Hematopoietic multipotent progenitor cell treated with erythropoietin and hydrocortisone succinate and interleukin-3 and kit ligand, for 4 days (in vitro differentiated cells): ENCODE results near the gene ACSL4.
"Not testable (repeated sequence)": the region's sequence is repeated elsewhere in the genome, so short reads cannot be mapped to it uniquely, and the experiment has no call there.

Experiments
- DNase-seq: peaks from one replicate; pipeline ENCODE4 v3.0.0-alpha.2; 2015

Gene ACSL4

GRCh38 chrX:109732807-109733612 is at the start of gene ACSL4:
Gene ACSL4 (minus strand): TSS chrX:109733257. CDS start chrX:109683363, 49,894 bp downstream.
- peak; percentile 93 for DNase-seq

GRCh38 chrX:109777749-109778148 is 44.7 kb upstream of the ACSL4 start:
- DNase-seq, result no peak

- DNase-seq, result no peak
These were observed 43.9 kb upstream of the ACSL4 start for GRCh38 chrX:109776986-109777385.

DNA sequence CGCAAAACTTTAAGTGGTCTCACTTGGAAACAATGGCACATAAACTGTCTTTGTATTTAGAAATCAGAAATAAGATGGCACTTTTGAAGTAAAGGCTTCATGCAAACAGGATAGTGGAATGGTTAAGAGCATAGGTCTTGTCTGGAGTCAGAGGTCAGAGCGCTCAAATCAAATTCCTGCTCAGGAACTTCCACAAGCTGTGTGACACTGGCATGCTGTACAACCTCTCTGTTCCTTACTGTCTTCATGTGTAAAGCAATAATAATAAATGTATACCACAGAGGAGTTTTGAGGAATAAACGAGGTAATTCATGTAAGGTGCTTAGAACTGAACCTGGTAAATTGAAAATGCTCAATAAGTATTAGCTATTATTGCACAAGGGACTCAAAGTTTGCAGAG is 43.4 kb upstream of the ACSL4 start:
- DNase-seq, result no peak

GRCh38 chrX:109775386-109775785 is 42.3 kb upstream of the ACSL4 start:
- DNase-seq, result peak; percentile 53

GRCh38 chrX:109774706-109775105 is 41.6 kb upstream of the ACSL4 start:
- peak; percentile 78 for DNase-seq

- DNase-seq, result no peak
These were observed 41.1 kb upstream of the ACSL4 start for GRCh38 chrX:109774136-109774535.

DNA sequence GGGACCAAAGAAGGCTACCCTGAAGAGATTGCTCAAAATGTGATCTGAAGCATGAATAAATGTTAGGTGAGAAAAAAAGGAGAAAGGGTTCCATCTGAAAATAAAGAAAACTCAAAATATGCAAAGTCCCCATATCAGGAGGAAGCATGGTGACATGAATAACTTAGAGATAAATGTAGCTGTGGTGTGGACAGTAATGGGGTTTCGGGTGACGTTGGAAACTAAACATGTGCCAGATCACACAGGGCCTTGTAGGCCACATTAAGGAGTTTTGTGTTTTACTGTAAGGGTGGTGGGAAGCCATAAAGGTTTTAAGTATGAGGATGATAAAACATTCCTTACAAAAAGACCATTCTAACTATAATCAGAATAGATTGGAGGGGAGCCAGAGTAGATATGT is 40.3 kb upstream of the ACSL4 start:
- peak; percentile 85 for DNase-seq

DNA sequence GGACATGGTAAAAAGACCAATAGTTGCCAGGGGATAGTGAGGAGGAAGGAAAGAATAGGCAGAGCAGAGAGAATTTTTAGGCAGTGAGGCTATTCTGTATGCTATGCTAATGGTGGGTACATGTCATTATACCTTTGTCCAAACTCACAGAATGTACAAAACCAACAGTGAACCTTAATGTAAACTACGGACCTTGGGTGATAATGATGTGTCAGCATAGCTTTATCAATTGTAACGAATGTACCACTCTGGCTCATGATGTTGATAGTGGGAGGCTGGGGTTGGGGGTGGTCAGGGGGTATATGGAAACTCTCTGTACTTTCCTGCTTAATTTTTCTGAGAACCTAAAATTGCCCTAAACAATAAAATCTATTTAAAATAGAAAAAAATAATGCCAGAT is 37.7 kb upstream of the ACSL4 start:
- no peak for DNase-seq

DNA sequence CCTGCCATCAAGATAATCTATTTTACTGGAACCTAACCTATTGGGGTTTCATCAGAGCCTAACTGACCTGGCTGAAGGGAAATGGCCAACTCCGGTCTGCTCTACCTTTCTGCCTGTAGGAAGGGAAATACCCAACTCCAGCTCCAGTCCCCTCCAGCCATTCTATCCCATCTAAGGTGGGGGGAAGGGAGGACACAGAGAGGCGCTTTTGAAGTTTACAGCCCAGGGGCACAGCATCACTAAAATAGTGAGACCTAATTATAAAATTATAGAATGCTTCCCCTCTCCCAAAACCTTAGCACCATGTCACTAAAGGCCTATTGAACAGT is 27.8 kb upstream of the ACSL4 start:
- DNase-seq, result no peak

DNA sequence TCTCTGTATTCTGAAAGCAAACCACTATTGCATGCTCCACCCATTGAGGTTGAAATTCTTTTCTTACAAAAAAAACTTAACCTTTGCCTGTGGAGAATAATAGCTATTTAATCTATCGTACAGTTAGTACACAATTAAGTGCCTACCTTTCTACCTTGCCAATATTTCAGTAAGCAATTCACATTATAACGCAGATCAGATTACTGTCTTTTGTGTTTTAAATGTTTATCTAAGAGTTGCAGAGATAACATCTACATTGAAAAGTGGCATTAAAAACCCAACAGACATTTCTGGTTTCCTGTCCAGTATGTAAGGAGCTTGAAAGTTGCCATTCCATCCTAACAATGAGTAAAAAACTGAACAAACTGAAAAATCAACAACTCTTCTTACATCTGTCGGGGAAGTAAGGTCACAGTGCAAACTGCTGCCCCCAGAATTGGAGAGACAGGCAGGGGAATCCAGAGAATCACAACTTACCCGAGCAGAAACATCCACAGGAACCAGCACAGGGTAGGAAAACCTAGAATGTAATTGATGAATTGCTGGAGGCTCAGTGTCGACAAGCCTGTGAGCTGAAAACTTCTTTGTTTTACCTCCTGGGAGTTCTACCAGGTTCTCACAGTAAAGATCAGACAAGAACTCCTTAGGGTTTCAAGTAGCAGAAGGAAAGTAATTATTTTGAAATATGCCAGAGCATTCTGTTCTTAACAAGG is 27.3 kb upstream of the ACSL4 start:
- DNase-seq, result no peak

GRCh38 chrX:109753256-109753655 is 20.2 kb upstream of the ACSL4 start:
- DNase-seq, result no peak

DNA sequence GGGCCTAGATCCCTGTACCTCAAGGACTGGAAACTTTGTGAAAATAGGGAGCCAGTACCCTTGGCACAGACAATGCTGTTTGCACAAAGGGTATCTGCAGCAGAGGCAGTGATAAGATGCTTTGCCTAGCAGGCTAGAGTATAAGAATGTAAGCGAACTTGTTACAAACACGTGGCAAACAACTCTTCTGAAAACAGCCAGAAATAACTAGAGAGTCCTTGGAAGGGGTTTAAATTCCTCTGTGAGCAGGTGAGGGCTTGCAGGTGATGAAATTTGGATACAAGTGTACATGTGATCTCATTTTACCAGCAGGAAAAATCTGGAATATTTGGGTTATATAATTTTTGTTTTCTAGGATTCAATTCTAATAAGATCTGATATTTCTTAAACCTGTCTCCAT is 18.6 kb upstream of the ACSL4 start:
- DNase-seq, result no peak

DNA sequence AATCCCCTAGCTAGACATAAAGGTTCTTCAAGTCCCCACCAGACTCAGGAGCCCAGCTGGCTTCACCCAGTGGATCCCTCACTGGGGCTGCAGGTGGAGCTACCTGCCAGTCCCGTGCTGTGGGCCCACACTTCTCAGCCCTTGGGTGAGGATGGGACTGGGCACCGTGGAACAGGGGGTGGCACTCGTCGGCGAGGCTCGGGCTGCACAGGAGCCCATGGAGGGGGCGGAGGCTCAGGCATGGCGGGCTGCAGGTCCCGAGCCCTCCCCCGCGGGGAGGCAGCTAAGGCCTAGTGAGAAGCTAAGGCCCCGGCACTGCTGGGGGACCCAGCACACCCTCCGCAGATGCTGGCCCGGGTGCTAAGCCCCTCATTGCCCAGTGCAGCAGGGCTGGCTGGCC is 16.1 kb upstream of the ACSL4 start:
- DNase-seq, result no peak

DNA sequence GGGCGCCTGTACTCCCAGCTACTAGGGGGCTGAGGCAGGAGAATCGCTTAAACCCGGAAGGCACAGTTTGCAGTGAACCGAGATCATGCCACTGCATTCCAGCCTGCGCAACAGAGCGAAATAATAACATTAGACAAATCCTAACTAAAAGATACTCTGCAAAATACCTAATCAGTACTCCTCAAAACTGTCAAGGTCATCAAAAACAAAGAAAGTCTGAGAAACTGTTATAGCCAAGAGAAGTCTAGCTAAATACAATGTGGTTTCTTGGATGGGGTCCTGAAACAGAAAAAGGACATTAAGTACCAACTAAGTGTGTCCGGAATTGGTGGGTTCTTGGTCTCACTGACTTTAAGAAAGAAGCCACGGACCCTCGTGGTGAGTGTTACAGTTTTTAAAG is 14.6 kb upstream of the ACSL4 start:
- DNase-seq, result no peak

DNA sequence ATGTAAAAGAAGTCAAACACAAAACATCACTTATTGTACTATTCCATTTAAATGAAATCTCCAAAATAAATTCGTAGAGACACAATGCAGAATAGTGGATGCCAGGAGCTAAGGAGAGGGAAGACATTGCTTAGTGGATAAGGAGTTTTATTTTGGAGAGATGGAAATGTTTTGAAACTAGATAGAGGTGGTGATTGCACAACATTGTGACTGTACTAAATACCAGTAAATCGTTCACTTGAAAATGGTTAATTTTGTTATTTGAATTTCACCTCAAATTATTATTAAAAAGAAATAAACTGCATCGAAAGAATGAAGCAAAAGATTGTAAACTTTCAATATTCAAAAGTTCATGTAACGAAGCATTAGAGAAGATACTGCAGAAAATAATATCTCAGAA is 9.7 kb upstream of the ACSL4 start:
- DNase-seq, result no peak

GRCh38 chrX:109740896-109741295 is 7.8 kb upstream of the ACSL4 start:
- not testable (repeated sequence) for DNase-seq

DNA sequence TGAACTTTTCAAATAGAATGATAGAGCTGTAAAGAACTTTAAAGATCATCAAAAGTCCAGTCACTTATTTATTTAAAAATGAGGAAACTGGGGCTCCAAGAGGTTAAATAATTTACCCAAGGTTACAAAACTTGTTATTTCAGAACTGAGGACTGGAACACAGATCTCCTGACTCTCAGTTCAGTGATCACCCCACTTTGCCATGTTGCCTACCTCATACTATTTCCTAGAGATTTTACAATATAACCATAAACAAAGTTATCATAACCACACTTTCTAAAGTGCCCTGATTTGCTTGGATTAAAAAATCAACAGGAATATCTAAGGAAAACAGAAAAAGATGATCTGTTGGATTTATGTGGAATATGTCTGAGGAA is 7.4 kb upstream of the ACSL4 start:
- DNase-seq, result no peak

DNA sequence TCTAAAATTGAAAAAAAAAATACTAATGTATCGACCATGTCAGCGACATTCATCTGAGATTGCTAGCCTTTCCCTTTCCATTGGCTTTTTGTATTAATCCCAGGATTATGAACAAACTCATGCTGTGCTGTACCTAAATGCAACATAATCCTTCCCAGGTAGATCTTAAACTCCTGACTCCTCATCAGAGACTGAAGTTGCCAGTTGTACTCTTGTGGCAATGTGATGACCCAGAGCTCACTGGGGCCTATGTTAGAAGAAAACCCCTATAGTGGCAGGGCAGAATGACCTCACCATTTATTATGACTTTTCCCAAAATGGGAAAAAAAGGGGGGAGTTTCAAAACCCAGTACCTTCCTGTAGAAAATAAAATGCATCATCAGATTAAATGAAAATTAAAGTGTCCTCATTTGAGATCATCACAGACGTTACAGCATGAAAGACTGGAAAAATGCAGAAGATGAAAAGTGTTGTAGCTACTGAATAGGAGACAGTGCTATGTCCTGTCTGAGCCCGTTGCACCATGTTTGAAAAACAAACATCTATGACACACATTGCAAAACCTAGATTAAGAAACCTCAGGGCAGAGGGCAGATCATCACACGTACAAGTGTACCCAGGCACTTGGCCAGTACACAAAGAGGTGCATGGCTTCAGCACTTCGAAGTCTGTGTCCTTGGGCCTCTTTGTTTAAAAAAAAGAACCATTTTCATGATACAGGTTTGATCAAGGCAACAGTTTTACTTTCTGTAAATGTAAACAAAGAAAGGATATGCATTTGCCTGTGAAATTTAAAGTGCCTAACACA is 6.8 kb upstream of the ACSL4 start:
- peak; percentile 55 for DNase-seq

DNA sequence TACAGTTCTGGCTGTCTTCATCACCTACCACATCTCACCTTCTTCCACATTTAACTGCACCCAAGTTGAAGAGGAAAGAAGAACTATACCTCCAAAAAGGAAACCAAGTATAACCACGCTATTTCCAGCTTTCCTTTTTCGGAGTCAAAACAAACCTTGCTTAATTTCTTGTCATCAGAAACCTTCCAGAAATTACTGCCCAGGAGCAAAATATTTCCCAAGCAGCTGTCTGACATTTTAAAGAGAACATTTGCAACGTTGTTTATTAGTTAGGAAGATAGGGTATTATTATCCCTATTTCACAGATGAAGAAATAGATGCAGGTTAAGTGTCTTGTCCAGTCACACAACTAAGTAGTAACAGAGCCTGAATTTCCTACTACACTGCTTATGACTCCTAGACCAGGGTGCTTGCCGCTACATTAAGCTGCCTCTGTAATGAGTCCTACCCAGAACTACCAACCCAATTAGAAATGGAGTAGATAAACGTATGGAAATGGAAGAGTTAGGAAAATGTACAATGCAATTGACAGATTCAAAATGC is 2.2 kb upstream of the ACSL4 start:
- no peak for DNase-seq

DNA sequence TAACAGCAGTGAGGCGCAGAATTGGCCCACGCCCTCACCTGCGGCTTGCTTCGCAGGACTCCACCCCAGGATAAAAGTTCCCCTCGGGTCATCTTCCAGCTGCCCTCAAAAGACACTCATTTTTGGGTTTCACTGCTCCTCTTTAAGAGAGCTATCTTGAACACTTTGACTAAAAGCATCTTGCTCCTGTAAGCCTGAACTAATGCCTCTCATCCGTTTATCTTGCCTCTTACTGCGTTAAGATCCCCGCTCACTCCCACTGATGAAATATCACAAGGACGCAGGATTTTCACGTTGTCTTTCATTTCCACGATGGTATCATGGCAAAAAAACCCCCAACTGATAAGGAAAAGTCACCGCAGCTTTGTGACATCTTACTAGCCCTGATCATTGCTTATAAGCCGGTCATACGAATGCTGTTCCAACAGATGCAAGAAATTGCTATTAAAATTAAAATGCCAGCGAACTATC is 591 bp upstream of the ACSL4 start:
- peak; percentile 39 for DNase-seq

DNA sequence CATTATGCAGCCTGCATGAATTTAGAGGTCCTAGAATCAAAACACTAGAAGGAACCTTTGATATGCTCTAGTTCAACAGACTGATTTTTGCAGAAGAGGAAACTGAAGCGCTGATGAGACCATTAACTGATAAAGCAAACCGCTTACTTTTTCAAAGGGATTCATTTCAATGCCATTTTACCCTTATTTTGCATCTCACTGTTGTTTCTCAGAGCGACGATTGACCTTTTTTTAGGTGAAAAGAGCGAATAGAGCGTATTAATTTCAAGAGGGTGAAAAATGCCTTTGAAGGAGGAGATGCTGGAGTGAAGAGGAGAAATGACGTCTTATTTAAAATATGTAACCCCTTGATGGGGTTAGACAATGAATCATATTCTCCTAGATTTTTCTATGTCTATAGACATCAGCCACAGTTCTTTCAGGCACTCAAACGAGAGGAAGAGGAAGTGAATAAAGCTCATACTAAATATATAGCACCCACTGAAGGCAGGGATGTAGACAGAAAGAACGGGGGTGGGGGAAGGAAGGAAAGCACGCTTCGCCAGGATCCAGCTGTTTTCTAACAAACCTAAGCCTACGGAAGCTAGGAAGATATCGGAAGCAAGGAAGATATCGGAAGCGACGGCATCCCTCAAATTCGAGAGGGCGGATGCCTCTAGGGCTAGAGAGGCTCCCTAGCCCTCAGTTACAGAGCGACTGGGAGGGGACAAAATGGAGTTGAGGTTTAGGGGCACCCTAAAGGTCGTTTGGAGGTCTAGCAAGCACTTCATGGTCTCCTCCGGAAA is 848 bp downstream of the ACSL4 start:
- peak; percentile 53 for DNase-seq

- DNase-seq, result no peak
These were observed 4.9 kb downstream of the ACSL4 start for GRCh38 chrX:109728173-109728535.
